ENCODE measurements around the gene YARS2.
A peak's percentile ranks its signal among the peaks of the same experiment; 100 is the strongest.
"Not testable (repeated sequence)": the region's sequence is repeated elsewhere in the genome, so short reads cannot be mapped to it uniquely, and the experiment has no call there.

YARS2 gene

DNA sequence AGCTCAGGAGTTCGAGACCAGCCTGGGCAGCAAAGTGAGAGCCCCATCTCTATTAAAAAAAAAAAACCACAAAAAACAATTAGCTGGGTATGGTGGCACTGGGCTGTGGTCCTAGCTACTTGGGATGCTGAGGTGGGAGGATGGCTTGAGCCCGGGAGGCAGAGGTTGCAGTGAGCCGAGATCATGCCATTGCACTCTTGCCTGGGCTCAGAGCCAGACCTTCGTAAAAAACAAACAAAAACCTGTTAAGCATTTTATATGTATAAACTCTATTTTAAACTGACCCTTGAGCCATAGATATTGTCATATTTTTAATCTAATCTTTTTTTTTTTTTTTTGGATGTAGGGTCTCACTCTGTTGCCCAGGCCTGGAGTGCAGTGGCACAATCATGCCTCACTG lies 40.9 kb downstream of the YARS2 start:
- no peaks in the 10 kb centered on the region for H3K27me3 Mint-ChIP-seq
- H3K9me3 Mint-ChIP-seq = no peaks in the 10 kb centered on the region
- H3K4me1 Mint-ChIP-seq = no peaks in the 10 kb centered on the region

DNA sequence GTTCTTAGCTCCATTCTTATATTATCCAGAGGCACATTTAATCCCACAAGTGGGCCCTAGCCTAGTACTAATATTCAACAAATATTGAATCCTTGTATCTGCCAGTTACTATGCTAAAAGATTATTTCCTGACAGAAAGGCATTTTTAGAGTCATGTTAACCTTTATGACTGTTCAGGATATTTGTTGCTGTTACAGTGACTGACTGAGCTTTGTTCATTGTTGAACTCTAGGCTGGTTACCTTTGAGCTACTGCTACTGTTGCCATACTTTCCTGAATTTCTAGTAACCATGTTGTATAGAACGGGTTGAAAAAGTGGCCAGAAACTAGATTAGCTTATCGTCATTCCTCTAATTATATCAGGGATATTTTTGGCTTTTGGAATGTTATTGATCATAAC lies 46.8 kb downstream of the YARS2 start:
- no peaks in the 10 kb centered on the region for H3K27me3 Mint-ChIP-seq
- no peak for ATAC-seq
- H3K4me3 Mint-ChIP-seq = no peak overlapping the region
- H3K4me1 Mint-ChIP-seq = peaks cover 5% of the 10 kb centered on the region
- no peaks in the 10 kb centered on the region for H3K9me3 Mint-ChIP-seq
- no peak for DNase-seq
- no peak overlapping the region for H3K27ac Mint-ChIP-seq

More for the DNA sequence above, 40.9 kb downstream of the YARS2 start:
- no peak for ATAC-seq
- no peak for DNase-seq
- Mint-ChIP-seq H3K27ac (no peak overlapping the region), H3K4me3 (no peak overlapping the region)

DNA sequence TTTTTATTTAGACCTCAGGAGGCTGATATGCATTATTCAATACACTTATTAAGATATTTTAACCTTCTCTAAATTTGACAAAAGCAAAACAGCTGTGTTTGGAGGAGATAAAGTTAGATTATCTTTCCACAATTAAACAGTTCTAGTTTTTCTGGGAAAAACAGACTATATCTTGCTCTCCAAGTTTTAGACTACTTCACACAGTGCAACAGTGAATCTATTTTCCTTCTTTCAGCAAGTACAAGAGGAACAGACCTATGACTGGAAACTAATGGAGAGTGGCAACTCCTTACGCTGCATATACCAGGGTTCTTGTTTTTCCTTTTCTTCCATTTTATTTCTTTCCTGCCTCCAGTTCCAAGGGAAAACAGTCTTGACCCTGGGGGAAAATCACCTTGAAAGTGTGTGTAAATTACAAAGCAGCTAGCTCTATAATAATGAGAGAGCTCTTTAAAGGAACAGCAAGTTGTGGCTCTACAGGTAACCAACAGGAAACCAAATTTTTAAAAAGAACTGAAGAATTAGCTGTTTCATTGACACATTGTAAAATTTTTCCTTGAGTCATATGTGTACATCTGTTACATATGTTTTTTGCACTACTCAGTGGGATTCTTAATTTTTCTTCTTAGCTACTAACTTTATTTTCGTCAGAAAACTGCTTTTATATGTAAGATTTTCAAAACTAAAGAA lies 49.2 kb downstream of the YARS2 start:
- H3K27me3 Mint-ChIP-seq = no peaks in the 10 kb centered on the region
- H3K27ac Mint-ChIP-seq = peak overlapping the region in 1 of 2 donors; percentile 46
- ATAC-seq (peak; percentile 65), DNase-seq (no peak)
- no peaks in the 10 kb centered on the region for H3K9me3 Mint-ChIP-seq
- H3K4me1 Mint-ChIP-seq = peaks cover 5% of the 10 kb centered on the region
- no peak overlapping the region for H3K4me3 Mint-ChIP-seq

DNA sequence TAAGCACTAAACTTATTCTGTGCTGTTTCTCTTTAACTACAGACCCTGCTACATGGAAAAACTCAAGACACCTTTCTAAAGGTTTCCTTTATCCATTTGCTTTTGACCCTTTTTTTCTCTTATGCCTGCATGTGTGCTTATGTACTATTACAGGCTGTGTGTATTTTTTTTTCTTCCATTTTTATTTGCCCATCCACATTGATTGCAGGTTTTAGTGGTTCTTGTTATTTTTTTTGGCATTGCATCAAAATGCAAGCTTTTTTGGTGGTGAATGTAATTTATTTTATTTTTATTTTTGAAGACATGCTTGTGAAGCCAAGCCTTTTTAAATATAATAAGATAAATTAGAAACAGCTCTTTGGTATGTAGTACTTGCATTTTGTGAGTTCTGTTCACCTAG lies 49.9 kb downstream of the YARS2 start:
- Mint-ChIP-seq H3K27ac (no peak overlapping the region), H3K4me3 (no peak overlapping the region)
- no peak for DNase-seq

DNA sequence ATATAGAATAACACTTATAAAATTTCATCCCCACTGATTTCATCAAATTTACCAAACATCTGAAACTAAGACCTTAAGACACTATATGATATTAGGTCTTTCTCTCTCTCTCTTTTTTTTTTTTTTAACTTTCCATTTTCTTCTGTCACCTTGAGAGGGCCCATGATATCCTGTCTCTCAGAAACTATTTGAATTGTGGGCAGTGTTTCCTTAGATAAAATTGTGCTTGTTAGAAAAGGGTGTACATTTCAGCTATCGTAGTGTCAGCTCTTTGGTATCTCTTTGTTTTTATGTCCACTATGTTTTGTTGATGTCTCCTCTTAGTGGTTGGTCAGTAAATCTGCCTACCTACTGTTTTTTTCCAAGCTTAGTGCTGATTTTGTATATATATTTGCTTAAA lies 52.8 kb downstream of the YARS2 start:
- Mint-ChIP-seq H3K9me3 (no peaks in the 10 kb centered on the region), H3K4me3 (no peak overlapping the region), H3K27ac (no peak overlapping the region), H3K4me1 (peaks cover 5% of the 10 kb centered on the region), H3K27me3 (no peaks in the 10 kb centered on the region)
- ATAC-seq = no peak
- DNase-seq = no peak

More for the DNA sequence above, 49.9 kb downstream of the YARS2 start:
- no peaks in the 10 kb centered on the region for H3K9me3 Mint-ChIP-seq
- no peak for ATAC-seq
- peaks cover 5% of the 10 kb centered on the region for H3K4me1 Mint-ChIP-seq
- H3K27me3 Mint-ChIP-seq = no peaks in the 10 kb centered on the region

DNA sequence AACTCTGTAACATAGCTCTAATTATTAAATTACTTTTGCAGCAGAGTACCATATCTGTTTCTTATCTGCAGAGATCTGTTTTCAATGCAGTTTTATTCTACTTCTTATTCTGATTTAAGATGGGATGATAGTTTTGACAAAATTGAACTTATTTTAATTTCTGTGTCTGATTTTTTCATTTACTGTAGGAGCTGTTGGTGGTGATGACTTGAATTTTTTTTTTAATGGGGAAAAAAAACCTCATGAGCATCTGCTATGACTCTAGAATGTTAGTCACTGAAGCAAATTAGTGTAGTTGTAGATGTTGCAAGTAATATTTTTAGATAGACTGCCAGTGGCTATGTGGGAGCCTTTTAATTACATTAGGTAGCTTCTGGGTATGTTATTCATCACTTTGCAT lies 53.2 kb downstream of the YARS2 start:
- DNase-seq (no peak), ATAC-seq (no peak)
- no peaks in the 10 kb centered on the region for H3K9me3 Mint-ChIP-seq
- peaks cover 6% of the 10 kb centered on the region for H3K4me1 Mint-ChIP-seq
- no peak overlapping the region for H3K27ac Mint-ChIP-seq
- no peaks in the 10 kb centered on the region for H3K27me3 Mint-ChIP-seq
- no peak overlapping the region for H3K4me3 Mint-ChIP-seq

DNA sequence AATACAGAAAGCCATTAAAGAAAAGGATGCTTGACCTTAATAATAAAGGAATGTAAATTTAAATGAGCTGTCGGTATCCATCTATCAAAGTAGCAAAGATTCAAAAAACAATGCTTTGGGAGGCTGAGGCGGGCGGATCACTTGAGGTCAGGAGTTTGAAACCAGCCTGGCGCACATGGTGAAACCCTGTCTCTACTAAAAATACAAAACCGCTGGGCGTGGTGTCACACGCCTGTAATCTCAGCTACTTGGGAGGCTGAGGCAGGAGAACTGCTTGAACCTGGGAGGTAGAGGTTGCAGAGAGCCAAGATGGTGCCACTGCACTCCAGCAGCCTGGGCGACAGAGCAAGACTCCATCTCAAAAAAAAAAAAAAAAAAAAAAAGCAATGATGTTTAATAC lies 56.3 kb downstream of the YARS2 start:
- ATAC-seq, H3K4me3 Mint-ChIP-seq, H3K27ac Mint-ChIP-seq, DNase-seq, H3K4me1 Mint-ChIP-seq, H3K27me3 Mint-ChIP-seq, H3K9me3 Mint-ChIP-seq: not testable (repeated sequence)

DNA sequence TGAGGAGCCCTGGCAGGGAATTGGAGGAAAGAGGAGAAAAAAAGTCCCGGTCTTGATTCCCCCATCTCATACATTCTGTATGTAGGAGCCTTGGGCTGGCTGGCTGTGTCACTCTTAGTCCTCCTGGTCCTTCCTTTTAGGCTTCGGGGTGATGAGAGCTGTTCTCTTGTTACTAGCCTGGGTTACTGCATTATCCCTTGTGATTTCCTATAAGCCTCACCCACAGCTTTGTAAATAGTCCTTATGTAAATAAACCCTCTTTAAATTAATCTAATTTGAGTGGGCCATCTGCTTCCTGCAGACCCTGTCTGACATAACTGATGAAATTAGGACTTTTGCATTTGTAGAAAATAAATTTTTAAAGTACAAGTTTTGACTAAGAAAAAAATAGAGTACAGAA lies 57.4 kb downstream of the YARS2 start:
- no peaks in the 10 kb centered on the region for H3K27me3 Mint-ChIP-seq
- no peak overlapping the region for H3K4me3 Mint-ChIP-seq
- ATAC-seq (no peak), DNase-seq (no peak)
- no peaks in the 10 kb centered on the region for H3K9me3 Mint-ChIP-seq
- peaks cover 12% of the 10 kb centered on the region for H3K4me1 Mint-ChIP-seq
- H3K27ac Mint-ChIP-seq = no peak overlapping the region

DNA sequence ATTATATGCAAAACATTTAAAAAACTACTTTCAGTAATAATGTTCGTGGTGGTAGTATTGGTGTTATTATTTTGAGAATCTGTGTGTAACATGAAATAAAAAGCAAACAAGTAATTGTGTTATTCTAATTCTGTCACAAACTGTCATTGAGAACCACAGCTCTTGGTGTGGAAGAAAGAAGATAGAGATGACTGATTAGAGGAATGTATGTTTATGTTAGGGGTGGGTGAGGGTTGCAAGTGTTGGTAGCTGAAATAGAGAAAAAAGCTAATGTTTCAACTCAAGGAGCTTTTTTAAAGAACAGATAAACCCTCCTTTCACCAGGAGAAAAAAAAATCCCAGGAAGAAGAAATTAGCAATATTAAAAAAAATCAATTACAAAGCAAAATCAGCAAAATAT lies 58.3 kb downstream of the YARS2 start:
- H3K27me3 Mint-ChIP-seq = no peaks in the 10 kb centered on the region
- DNase-seq (no peak), ATAC-seq (no peak)
- H3K4me3 Mint-ChIP-seq = no peak overlapping the region
- H3K27ac Mint-ChIP-seq = no peak overlapping the region
- H3K9me3 Mint-ChIP-seq = no peaks in the 10 kb centered on the region
- peaks cover 16% of the 10 kb centered on the region for H3K4me1 Mint-ChIP-seq

Measured in stimulated activated naive CD8-positive, alpha-beta T cell treated with anti-CD3 and anti-CD28 coated beads, Interleukin-15, amount 100 ng/mL, for 72 hours (primary cell).